Left lung (tissue), 10 donors: ENCODE results near the gene FMNL2. TPM values are rescaled to one million over a fixed set of nuclear protein-coding genes. Genes with fewer than 3 reads are reported as not detected.

Experiments
- ATAC-seq: fragments of 200-7000 bp; cut with Tn5 transposase; one replicate; pipeline ENCODE4 v1.9.1; 2020; ENCODE audit warnings: moderate library complexity
- DNase-seq, 4 donors: peaks; one replicate each; pipeline ENCODE4 v3.0.0-alpha.2; 2013 to 2020
- H3K27ac ChIP-seq, 2 donors: fragments of 200-600 bp; sonication (generic) in 1 of 2; one replicate each; pipeline versions ENCODE4 v1.5.0 to v1.8.0; 2020 to 2021
- H3K27me3 ChIP-seq, 2 donors: fragments of 200-600 bp; sonication (generic) in 1 of 2; one replicate each; pipeline versions ENCODE4 v1.5.0 to v1.8.0; 2020 to 2021
- H3K36me3 ChIP-seq, 2 donors: fragments of 200-600 bp; sonication (generic) in 1 of 2; one replicate each; pipeline versions ENCODE4 v1.5.0 to v1.8.0; 2020 to 2021
- H3K4me1 ChIP-seq, 2 donors: fragments of 200-600 bp; one replicate each; pipeline ENCODE4 v1.8.0; 2021
- H3K4me3 ChIP-seq, 2 donors: fragments of 200-600 bp; sonication (generic) in 1 of 2; one replicate each; pipeline versions ENCODE4 v1.5.0 to v1.8.0; 2020 to 2021; ENCODE audit warnings: mild to moderate bottlenecking in 1 of 2
- H3K9me3 ChIP-seq, 2 donors: fragments of 200-600 bp; sonication (generic) in 1 of 2; one replicate each; pipeline versions ENCODE4 v1.5.0 to v1.8.0; 2020 to 2021
- intact Hi-C, 2 donors: fragments of 100-400 bp; cut with DNase I; formaldehyde crosslinking; loops; one replicate each; pipeline versions ENCODE4 v1.11.2 to v1.14.2; 2022
- polyA plus RNA-seq, 6 donors: library from polyadenylated mRNA; unstranded; fragments of 120-200 nt; gene quantifications; one replicate each; pipeline ENCODE4 v1.2.1, GENCODE V29; 2013; ENCODE audit not compliant: insufficient read length in 6 of 6
- total RNA-seq, 2 donors: library from RNA; stranded (reverse); fragmentation: NEBNext Ultra II Directional; extraction: Animal tissue kit (Norgen Biotek cat#: 25700); gene quantifications; one replicate each; pipeline ENCODE4 v1.2.1, GENCODE V29; 2021
- TF ChIP-seq, protein P1 (sequence below), 2 donors: fragments of 200-600 bp; sonication (generic) in 1 of 2; IDR thresholded peaks; one replicate each; pipeline versions ENCODE4 v1.5.0 to v1.8.0; 2021; ENCODE audit warnings: antibody characterized with exemption in 2 of 2
- donor health status: DM: no; HTN: yes; CAD: no.
- donor health status: DM: no; HTN: no; CAD: no.

The FMNL2 gene
- total and polyA plus RNA-seq, 8 donors: 36.3 to 90.0 (median 77.7) TPM

DNA sequence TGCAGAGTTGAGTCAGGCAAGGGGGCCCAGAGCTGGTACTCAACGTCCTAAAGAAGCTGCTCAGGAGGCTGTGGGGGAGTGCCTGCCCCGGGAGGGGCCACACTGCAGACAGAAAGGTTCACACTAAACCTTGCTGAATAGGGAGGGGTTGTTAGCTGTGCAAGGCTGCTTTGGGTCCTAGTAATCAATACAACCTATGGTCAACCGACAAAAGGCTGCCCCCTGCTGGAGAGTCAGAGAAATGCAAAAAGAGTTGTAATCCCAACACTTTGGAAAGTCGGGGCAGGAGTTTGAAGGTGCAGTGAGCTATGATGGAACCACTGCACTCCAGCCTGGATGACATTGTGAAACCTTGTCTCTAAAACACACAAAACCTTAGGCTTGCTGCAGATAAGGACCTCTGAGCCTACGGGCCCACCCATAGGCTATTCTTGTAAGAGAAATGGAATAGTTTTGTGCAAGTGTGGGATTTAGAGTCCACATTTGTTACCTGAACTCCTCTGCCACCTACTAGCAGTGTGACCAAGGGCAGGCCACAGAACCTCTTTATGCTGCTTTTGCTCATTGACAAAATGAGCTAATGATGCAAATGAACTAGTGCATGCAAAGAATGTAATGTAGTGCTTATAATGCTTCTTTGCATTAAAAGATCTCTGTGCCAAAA, 300.8 kb downstream of the FMNL2 start:
- intact Hi-C loops: loop anchor here in 1 of 2 donors (5.0 to 10.0 kb wide), 2 partner anchors 448 to 601 kb away; no protein-coding TSS in a partner anchor
- ATAC-seq: peak; percentile 88

DNA sequence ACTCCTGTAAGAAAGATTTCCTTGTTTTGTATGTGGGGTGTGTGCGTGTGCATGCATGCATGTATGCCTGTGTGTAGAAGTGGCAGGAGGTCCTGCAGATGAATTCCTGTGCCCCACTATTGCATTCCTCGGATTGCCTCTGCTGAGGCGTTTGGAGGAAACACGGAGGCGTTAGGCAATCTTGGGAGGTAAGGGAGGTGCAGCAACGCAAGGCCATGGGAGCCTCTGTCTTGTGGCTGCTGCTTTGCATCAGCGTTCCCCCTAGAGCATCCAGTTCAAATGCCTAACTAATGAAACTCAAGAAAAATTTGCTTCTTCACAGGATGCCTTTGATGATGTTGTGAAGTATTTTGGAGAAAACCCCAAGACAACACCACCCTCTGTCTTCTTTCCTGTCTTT, 302.3 kb downstream of the FMNL2 start:
- peaks cover 0 to 11% of the 10 kb centered on the region in 2 donors for H3K4me1 ChIP-seq
- ATAC-seq (no peak), DNase-seq (no peak)
- H3K27me3 ChIP-seq: no peaks in the 10 kb centered on the region
- H3K4me3 ChIP-seq: no peak overlapping the region
- TF ChIP-seq, protein P1, sequence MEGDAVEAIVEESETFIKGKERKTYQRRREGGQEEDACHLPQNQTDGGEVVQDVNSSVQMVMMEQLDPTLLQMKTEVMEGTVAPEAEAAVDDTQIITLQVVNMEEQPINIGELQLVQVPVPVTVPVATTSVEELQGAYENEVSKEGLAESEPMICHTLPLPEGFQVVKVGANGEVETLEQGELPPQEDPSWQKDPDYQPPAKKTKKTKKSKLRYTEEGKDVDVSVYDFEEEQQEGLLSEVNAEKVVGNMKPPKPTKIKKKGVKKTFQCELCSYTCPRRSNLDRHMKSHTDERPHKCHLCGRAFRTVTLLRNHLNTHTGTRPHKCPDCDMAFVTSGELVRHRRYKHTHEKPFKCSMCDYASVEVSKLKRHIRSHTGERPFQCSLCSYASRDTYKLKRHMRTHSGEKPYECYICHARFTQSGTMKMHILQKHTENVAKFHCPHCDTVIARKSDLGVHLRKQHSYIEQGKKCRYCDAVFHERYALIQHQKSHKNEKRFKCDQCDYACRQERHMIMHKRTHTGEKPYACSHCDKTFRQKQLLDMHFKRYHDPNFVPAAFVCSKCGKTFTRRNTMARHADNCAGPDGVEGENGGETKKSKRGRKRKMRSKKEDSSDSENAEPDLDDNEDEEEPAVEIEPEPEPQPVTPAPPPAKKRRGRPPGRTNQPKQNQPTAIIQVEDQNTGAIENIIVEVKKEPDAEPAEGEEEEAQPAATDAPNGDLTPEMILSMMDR (IDR thresholded peaks at IDR 0.05): no peak
- H3K27ac ChIP-seq: no peak overlapping the region
- H3K9me3 ChIP-seq: no peaks in the 10 kb centered on the region
- intact Hi-C loops: loop anchor here in 1 of 2 donors (5.0 to 10.0 kb wide), 2 partner anchors 450 to 602 kb away; no protein-coding TSS in a partner anchor
- H3K36me3 ChIP-seq: peaks cover 0 to 68% of the 10 kb centered on the region in 2 donors

More for the DNA sequence above, 300.8 kb downstream of the FMNL2 start:
- no peak overlapping the region for H3K27ac ChIP-seq
- TF ChIP-seq, protein P1 (IDR thresholded peaks at IDR 0.05): peak; percentile 76 to 82
- DNase-seq: peak in 3 of 4 donors; percentile 39 to 59 (median 56)
- no peak overlapping the region for H3K4me3 ChIP-seq
- peaks cover 0 to 59% of the 10 kb centered on the region in 2 donors for H3K36me3 ChIP-seq
- peaks cover 0 to 11% of the 10 kb centered on the region in 2 donors for H3K4me1 ChIP-seq
- no peaks in the 10 kb centered on the region for H3K9me3 ChIP-seq
- no peaks in the 10 kb centered on the region for H3K27me3 ChIP-seq

DNA sequence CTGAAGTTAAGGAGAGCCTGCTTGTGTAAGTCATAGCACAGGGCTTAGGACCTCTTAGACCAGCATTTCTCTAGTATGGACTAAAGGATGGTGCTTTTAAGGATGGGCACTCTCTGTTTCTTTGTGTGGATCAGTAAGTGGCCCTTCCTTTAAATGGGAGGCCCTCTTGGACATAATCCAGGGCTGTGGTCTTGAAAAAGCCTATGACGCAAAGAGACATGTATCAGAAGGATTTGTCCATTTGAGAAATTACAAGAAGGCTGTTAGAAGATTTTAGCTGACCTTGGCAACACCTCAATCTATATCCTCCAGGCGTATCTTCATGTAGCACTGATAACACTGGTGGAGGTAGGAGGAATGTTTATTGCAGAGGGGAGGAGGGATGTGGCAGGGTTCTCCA, 303.1 kb downstream of the FMNL2 start:
- TF ChIP-seq, protein P1 (IDR thresholded peaks at IDR 0.05): no peak
- no peak overlapping the region for H3K4me3 ChIP-seq
- intact Hi-C loops: loop anchor here in 1 of 2 donors (5.0 to 10.0 kb wide), 2 partner anchors 451 to 603 kb away; no protein-coding TSS in a partner anchor
- peaks cover 0 to 71% of the 10 kb centered on the region in 2 donors for H3K36me3 ChIP-seq
- no peaks in the 10 kb centered on the region for H3K27me3 ChIP-seq
- H3K4me1 ChIP-seq: peaks cover 0 to 11% of the 10 kb centered on the region in 2 donors
- ATAC-seq: no peak
- no peaks in the 10 kb centered on the region for H3K9me3 ChIP-seq
- DNase-seq: no peak
- H3K27ac ChIP-seq: no peak overlapping the region

- no peak overlapping the region for H3K4me3 ChIP-seq
- no peak overlapping the region for H3K27ac ChIP-seq
- peaks cover 0 to 71% of the 10 kb centered on the region in 2 donors for H3K36me3 ChIP-seq
- H3K9me3 ChIP-seq: no peaks in the 10 kb centered on the region
- DNase-seq (no peak), ATAC-seq (no peak)
- TF ChIP-seq, protein P1 (IDR thresholded peaks at IDR 0.05): no peak
- intact Hi-C loops: loop anchor here in 1 of 2 donors (5.0 to 10.0 kb wide), 2 partner anchors 451 to 604 kb away; no protein-coding TSS in a partner anchor
- no peaks in the 10 kb centered on the region for H3K27me3 ChIP-seq
- H3K4me1 ChIP-seq: peaks cover 0 to 11% of the 10 kb centered on the region in 2 donors
Measured at GRCh38 chr2:152638590-152638989, 303.6 kb downstream of the FMNL2 start.

GRCh38 chr2:152644189-152644873, 309.4 kb downstream of the FMNL2 start:
- Histone ChIP-seq H3K9me3 (no peaks in the 10 kb centered on the region), H3K4me1 (peaks cover 8 to 17% of the 10 kb centered on the region in 2 donors), H3K27me3 (no peaks in the 10 kb centered on the region), H3K36me3 (peaks cover 0 to 74% of the 10 kb centered on the region in 2 donors), H3K4me3 (no peak overlapping the region), H3K27ac (no peak overlapping the region)
- TF ChIP-seq, protein P1 (IDR thresholded peaks at IDR 0.05): no peak
- DNase-seq (no peak), ATAC-seq (no peak)
- intact Hi-C loops: no loop called here
